Measurements from ENCODE around the gene LCLAT1. TPM values are rescaled to one million over a fixed set of nuclear protein-coding genes. Genes with fewer than 3 reads are reported as not detected.

LCLAT1 gene
- total RNA-seq, 1 experiment from 2014 or later = 32.9 TPM

DNA sequence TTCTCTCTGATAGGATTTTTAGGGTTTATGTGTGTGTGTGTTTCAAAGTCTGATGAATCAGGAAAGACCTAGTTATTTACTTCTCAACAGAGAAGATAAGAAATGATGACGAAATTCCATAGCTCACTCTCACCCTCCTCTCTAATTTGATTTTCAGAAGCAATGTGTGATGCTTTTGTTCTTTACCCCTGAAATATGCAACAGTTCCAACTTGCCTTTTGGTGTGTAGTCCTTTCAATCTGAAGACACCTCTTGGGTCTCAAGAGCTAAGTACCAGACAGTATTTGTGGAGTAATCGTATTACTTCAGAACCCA is 18.7 kb upstream of the LCLAT1 start:
- no peak overlapping the region for H2BK5ac ChIP-seq (ENCODE audit: insufficient read length, low read length)
- DNase-seq = no peak
- no peak overlapping the region for H2BK15ac ChIP-seq (ENCODE audit: low read depth, low read length)
- no peak overlapping the region for H3K4me3 Mint-ChIP-seq
- H3K14ac ChIP-seq (ENCODE audit: insufficient read depth, low read length) = no peak overlapping the region
- no peak overlapping the region for H2AK5ac ChIP-seq (ENCODE audit: insufficient read length, low read length)
- H3K36me3 Mint-ChIP-seq (ENCODE audit: insufficient read depth in 1 of 3, low read depth in 3 of 3) = no peaks in the 10 kb centered on the region; a peak in 1 of 7 replicates
- H3K4me2 ChIP-seq (ENCODE audit: insufficient read depth, insufficient read length, low read length) = no peak overlapping the region
- H3K4me1 Mint-ChIP-seq = no peaks in the 10 kb centered on the region; a peak in 2 of 4 replicates
- TF ChIP-seq, protein P1, sequence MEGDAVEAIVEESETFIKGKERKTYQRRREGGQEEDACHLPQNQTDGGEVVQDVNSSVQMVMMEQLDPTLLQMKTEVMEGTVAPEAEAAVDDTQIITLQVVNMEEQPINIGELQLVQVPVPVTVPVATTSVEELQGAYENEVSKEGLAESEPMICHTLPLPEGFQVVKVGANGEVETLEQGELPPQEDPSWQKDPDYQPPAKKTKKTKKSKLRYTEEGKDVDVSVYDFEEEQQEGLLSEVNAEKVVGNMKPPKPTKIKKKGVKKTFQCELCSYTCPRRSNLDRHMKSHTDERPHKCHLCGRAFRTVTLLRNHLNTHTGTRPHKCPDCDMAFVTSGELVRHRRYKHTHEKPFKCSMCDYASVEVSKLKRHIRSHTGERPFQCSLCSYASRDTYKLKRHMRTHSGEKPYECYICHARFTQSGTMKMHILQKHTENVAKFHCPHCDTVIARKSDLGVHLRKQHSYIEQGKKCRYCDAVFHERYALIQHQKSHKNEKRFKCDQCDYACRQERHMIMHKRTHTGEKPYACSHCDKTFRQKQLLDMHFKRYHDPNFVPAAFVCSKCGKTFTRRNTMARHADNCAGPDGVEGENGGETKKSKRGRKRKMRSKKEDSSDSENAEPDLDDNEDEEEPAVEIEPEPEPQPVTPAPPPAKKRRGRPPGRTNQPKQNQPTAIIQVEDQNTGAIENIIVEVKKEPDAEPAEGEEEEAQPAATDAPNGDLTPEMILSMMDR (conservative IDR thresholded peaks at IDR 0.05) = no peak
- no peak overlapping the region for H3T11ph ChIP-seq (ENCODE audit: low read length)
- no peaks in the 10 kb centered on the region for H3K23me2 ChIP-seq (ENCODE audit: insufficient read length, low read depth, low read length, poor library complexity, severe bottlenecking)
- no peak overlapping the region for H4K8ac ChIP-seq (replicated peaks; ENCODE audit: insufficient read length, low read depth, low read length)
- no peaks in the 10 kb centered on the region for H3K79me1 ChIP-seq (ENCODE audit: insufficient read depth, low read depth, low read length, poor library complexity, severe bottlenecking)
- H3K27ac ChIP-seq (ENCODE audit: insufficient read length, low read depth, low read length) = no peak overlapping the region
- no peaks in the 10 kb centered on the region for H3K9me3 ChIP-seq (ENCODE audit: control insufficient read depth, low read depth, low read length)
- H3K9me3 Mint-ChIP-seq = peaks cover 0 to 3% of the 10 kb centered on the region in 2 experiments; a peak in 1 of 5 replicates
- no peak overlapping the region for H3K18ac ChIP-seq (ENCODE audit: insufficient read length, low read depth, low read length)
- H3K9ac ChIP-seq (ENCODE audit: extremely low read depth, insufficient read length, low read length) = no peak overlapping the region
- H3K27ac Mint-ChIP-seq = no peak overlapping the region
- H3K27me3 ChIP-seq (ENCODE audit: insufficient read depth, low read length) = no peaks in the 10 kb centered on the region
- H3K79me2 ChIP-seq (ENCODE audit: insufficient read depth, low read length) = no peaks in the 10 kb centered on the region
- no peaks in the 10 kb centered on the region for H3K4me1 ChIP-seq (ENCODE audit: insufficient read depth, low read length)
- H2BK12ac ChIP-seq (ENCODE audit: insufficient read length, low read depth, low read length) = no peak overlapping the region
- no CpG with 5 or more reads among the region's 2 CpGs for WGBS (ENCODE audit: extremely low coverage, insufficient read length, low lambda C conversion rate)
- no peak overlapping the region for H4K91ac ChIP-seq (ENCODE audit: insufficient read length, low read depth, low read length)
- H2BK20ac ChIP-seq (ENCODE audit: low read depth, low read length, poor library complexity, severe bottlenecking) = no peak overlapping the region
- H4K5ac ChIP-seq (ENCODE audit: insufficient read length, low read depth, low read length) = no peak overlapping the region
- no peak overlapping the region for H2AFZ ChIP-seq (ENCODE audit: low read length)
- H3K4ac ChIP-seq (ENCODE audit: low read depth, low read length) = no peak overlapping the region
- no peak overlapping the region for H2BK120ac ChIP-seq (ENCODE audit: low read depth, low read length, poor library complexity, severe bottlenecking)
- no peaks in the 10 kb centered on the region for H3K27me3 Mint-ChIP-seq (ENCODE audit: low read depth)
- no peak overlapping the region for H3K56ac ChIP-seq (ENCODE audit: insufficient read length, low read depth, low read length)
- H4K20me1 ChIP-seq (ENCODE audit: control insufficient read depth, insufficient read depth, insufficient read length) = no peaks in the 10 kb centered on the region
- no peak overlapping the region for H3K23ac ChIP-seq (ENCODE audit: insufficient read length, low read depth, low read length)

All from H9 (cell line).